ENCODE data around the gene NDUFS2. TPM values are rescaled to one million over a fixed set of nuclear protein-coding genes. Genes with fewer than 3 reads are reported as not detected.

NDUFS2 gene
- total RNA-seq, 3 donors from 2014 or later, result 102 to 129 (median 116) TPM

GRCh38 chr1:161227196-161227871 lies 25.2 kb downstream of the NDUFS2 start:
- Histone ChIP-seq H3K27ac (peak overlapping the region; percentile 62 to 78), H3K4me3 (peak overlapping the region in 2 of 3 donors; percentile 32 to 57), H3K9me3 (no peaks in the 10 kb centered on the region), H3K36me3 (no peaks in the 10 kb centered on the region), H3K4me1 (peaks cover 0 to 7% of the 10 kb centered on the region in 2 donors), H3K27me3 (no peaks in the 10 kb centered on the region)
- peak; percentile 60 to 86 for DNase-seq (ENCODE audit: low spot score in 2 of 2)
- intact Hi-C loops (cut with DNase I; ENCODE audit: low total_unique reads), result loop anchor here (10.0 kb wide), 1 partner anchor 157 kb away; no protein-coding TSS in a partner anchor
- peak; percentile 87 to 91 (median 88) for TF ChIP-seq CTCF (IDR thresholded peaks at IDR 0.05)
- TF ChIP-seq POLR2AphosphoS5 (IDR thresholded peaks at IDR 0.05), result no peak

- no peaks in the 10 kb centered on the region for H3K27me3 ChIP-seq
- TF ChIP-seq POLR2A (IDR thresholded peaks at IDR 0.05) (no peak), POLR2AphosphoS5 (IDR thresholded peaks at IDR 0.05) (no peak), CTCF (IDR thresholded peaks at IDR 0.05) (no peak)
- peak overlapping the region in 1 of 3 donors; percentile 57 for H3K4me3 ChIP-seq
- peaks cover 0 to 7% of the 10 kb centered on the region in 2 donors for H3K4me1 ChIP-seq
- intact Hi-C loops (cut with DNase I; ENCODE audit: low total_unique reads), result loop anchor here (10.0 kb wide), 1 partner anchor 157 kb away; no protein-coding TSS in a partner anchor
- no peaks in the 10 kb centered on the region for H3K36me3 ChIP-seq
- no peak for DNase-seq (ENCODE audit: low spot score in 2 of 2)
- no peaks in the 10 kb centered on the region for H3K9me3 ChIP-seq
- H3K27ac ChIP-seq, result peak overlapping the region; percentile 62 to 78
Measured at GRCh38 chr1:161228032-161228431, 25.9 kb downstream of the NDUFS2 start.

- no peaks in the 10 kb centered on the region for H3K36me3 ChIP-seq
Measured at GRCh38 chr1:161229896-161230295, 27.7 kb downstream of the NDUFS2 start.

GRCh38 chr1:161230762-161231161 lies 28.6 kb downstream of the NDUFS2 start:
- Histone ChIP-seq H3K4me3 (no peak overlapping the region), H3K4me1 (peaks cover 0 to 7% of the 10 kb centered on the region in 2 donors), H3K36me3 (no peaks in the 10 kb centered on the region), H3K27me3 (no peaks in the 10 kb centered on the region), H3K9me3 (no peaks in the 10 kb centered on the region), H3K27ac (no peak overlapping the region)
- intact Hi-C loops (cut with DNase I; ENCODE audit: low total_unique reads), result no loop called here
- no peak for DNase-seq (ENCODE audit: low spot score in 2 of 2)
- TF ChIP-seq POLR2A (IDR thresholded peaks at IDR 0.05) (no peak), CTCF (IDR thresholded peaks at IDR 0.05) (no peak), POLR2AphosphoS5 (IDR thresholded peaks at IDR 0.05) (no peak)

More at GRCh38 chr1:161229896-161230295, 27.7 kb downstream of the NDUFS2 start:
- Histone ChIP-seq H3K27ac (no peak overlapping the region), H3K4me3 (no peak overlapping the region), H3K9me3 (no peaks in the 10 kb centered on the region), H3K27me3 (no peaks in the 10 kb centered on the region), H3K4me1 (peaks cover 0 to 7% of the 10 kb centered on the region in 2 donors)
- DNase-seq (ENCODE audit: low spot score in 2 of 2), result no peak
- TF ChIP-seq POLR2AphosphoS5 (IDR thresholded peaks at IDR 0.05), result no peak
- TF ChIP-seq CTCF (IDR thresholded peaks at IDR 0.05), result no peak
- intact Hi-C loops (cut with DNase I; ENCODE audit: low total_unique reads), result loop anchor here (10.0 kb wide), 1 partner anchor 155 kb away; no protein-coding TSS in a partner anchor

- intact Hi-C loops (cut with DNase I; ENCODE audit: low total_unique reads), result no loop called here
- Histone ChIP-seq H3K4me1 (no peaks in the 10 kb centered on the region), H3K27me3 (no peaks in the 10 kb centered on the region), H3K4me3 (no peak overlapping the region), H3K27ac (no peak overlapping the region), H3K36me3 (no peaks in the 10 kb centered on the region), H3K9me3 (no peaks in the 10 kb centered on the region)
- DNase-seq (ENCODE audit: low spot score in 2 of 2), result no peak
- TF ChIP-seq POLR2A (IDR thresholded peaks at IDR 0.05) (no peak), CTCF (IDR thresholded peaks at IDR 0.05) (no peak), POLR2AphosphoS5 (IDR thresholded peaks at IDR 0.05) (no peak)
Measured at GRCh38 chr1:161233102-161233501, 30.9 kb downstream of the NDUFS2 start.

Data from breast epithelium (tissue), 4 donors.